ENCODE results near the gene AIM2. TPM values are rescaled to one million over a fixed set of nuclear protein-coding genes. Genes with fewer than 3 reads are reported as not detected.
"Not testable (repeated sequence)": the region's sequence is repeated elsewhere in the genome, so short reads cannot be mapped to it uniquely, and the experiment has no call there.

AIM2 gene
- total RNA-seq, 1 donor from 2014 or later, result 0.41 TPM

GRCh38 chr1:159113596-159114433 lies 37.2 kb upstream of the AIM2 start:
- intact Hi-C loops (cut with micrococcal nuclease), result no loop called here
- no peaks in the 10 kb centered on the region for H3K4me1 ChIP-seq
- peak overlapping the region; percentile 23 for H3K27ac ChIP-seq (replicated peaks)
- H3K9me3 ChIP-seq (replicated peaks), result no peaks in the 10 kb centered on the region
- DNase-seq, result no peak
- no peaks in the 10 kb centered on the region for H3K27me3 ChIP-seq (ENCODE audit: low read depth)
- no peaks in the 10 kb centered on the region for H3K36me3 ChIP-seq
- TF ChIP-seq, protein P1, sequence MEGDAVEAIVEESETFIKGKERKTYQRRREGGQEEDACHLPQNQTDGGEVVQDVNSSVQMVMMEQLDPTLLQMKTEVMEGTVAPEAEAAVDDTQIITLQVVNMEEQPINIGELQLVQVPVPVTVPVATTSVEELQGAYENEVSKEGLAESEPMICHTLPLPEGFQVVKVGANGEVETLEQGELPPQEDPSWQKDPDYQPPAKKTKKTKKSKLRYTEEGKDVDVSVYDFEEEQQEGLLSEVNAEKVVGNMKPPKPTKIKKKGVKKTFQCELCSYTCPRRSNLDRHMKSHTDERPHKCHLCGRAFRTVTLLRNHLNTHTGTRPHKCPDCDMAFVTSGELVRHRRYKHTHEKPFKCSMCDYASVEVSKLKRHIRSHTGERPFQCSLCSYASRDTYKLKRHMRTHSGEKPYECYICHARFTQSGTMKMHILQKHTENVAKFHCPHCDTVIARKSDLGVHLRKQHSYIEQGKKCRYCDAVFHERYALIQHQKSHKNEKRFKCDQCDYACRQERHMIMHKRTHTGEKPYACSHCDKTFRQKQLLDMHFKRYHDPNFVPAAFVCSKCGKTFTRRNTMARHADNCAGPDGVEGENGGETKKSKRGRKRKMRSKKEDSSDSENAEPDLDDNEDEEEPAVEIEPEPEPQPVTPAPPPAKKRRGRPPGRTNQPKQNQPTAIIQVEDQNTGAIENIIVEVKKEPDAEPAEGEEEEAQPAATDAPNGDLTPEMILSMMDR (IDR thresholded peaks at IDR 0.05; ENCODE audit: borderline replicate concordance), result no peak
- no peak overlapping the region for H3K4me3 ChIP-seq

DNA sequence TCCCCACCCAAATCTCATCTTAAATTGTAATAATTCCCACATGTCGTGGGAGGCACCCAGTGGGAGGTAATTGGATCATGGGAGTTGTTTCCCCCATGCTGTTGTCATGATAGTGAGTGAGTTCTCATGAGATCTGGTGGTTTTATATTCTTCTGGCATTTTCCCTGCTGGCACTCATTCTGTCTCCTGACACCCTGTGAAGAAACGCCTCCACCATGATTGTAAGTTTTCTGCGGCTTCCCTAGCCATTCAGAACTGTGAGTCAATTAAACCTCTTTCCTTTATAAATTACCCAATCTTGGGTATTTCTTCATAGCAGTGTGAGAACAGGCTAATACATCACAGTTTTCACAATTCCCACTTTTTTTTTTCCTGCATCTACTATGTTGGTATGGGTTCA lies 26.5 kb upstream of the AIM2 start:
- intact Hi-C loops (cut with micrococcal nuclease); DNase-seq; H3K36me3 ChIP-seq; H3K4me3 ChIP-seq; H3K4me1 ChIP-seq; H3K9me3 ChIP-seq (replicated peaks); H3K27ac ChIP-seq (replicated peaks): not testable (repeated sequence)
- peaks cover 13% of the 10 kb centered on the region for H3K27me3 ChIP-seq (ENCODE audit: low read depth)

GRCh38 chr1:159100589-159100988 lies 24.0 kb upstream of the AIM2 start:
- Histone ChIP-seq H3K27me3 (ENCODE audit: low read depth) (peaks cover 7% of the 10 kb centered on the region), H3K4me1 (no peaks in the 10 kb centered on the region), H3K27ac (replicated peaks) (no peak overlapping the region), H3K36me3 (no peaks in the 10 kb centered on the region), H3K4me3 (no peak overlapping the region), H3K9me3 (replicated peaks) (no peaks in the 10 kb centered on the region)
- TF ChIP-seq, protein P1 (IDR thresholded peaks at IDR 0.05; ENCODE audit: borderline replicate concordance), result no peak
- intact Hi-C loops (cut with micrococcal nuclease), result no loop called here
- no peak for DNase-seq

DNA sequence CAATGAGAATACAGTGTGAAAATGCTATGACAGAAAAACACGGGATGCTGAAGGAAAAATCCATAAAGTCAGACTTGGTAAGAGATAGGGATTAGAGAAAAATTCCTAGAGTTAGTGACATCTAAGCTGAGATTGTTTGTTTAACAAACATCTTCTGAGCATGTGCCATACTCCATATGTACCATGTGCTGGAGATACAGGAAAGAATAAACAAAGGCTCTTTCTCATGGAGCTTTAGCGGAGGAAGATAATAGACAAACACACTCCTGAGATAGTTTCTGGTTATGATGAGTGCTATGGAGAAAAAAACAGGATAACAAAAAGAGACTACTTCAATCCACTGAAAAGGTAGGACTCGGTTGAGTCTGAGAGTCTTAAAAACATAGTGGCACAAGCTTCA lies 22.0 kb upstream of the AIM2 start:
- Histone ChIP-seq H3K27me3 (ENCODE audit: low read depth) (peaks cover 3% of the 10 kb centered on the region), H3K9me3 (replicated peaks) (no peaks in the 10 kb centered on the region), H3K4me1 (no peaks in the 10 kb centered on the region), H3K36me3 (no peaks in the 10 kb centered on the region), H3K27ac (replicated peaks) (no peak overlapping the region), H3K4me3 (no peak overlapping the region)
- intact Hi-C loops (cut with micrococcal nuclease), result no loop called here
- TF ChIP-seq, protein P1 (IDR thresholded peaks at IDR 0.05; ENCODE audit: borderline replicate concordance), result no peak
- no peak for DNase-seq

GRCh38 chr1:159092036-159092760 lies 15.6 kb upstream of the AIM2 start:
- intact Hi-C loops (cut with micrococcal nuclease), result no loop called here
- peaks cover 7% of the 10 kb centered on the region for H3K27me3 ChIP-seq (ENCODE audit: low read depth)
- no peak overlapping the region for H3K27ac ChIP-seq (replicated peaks)
- H3K4me1 ChIP-seq, result no peaks in the 10 kb centered on the region
- no peak overlapping the region for H3K4me3 ChIP-seq
- TF ChIP-seq, protein P1 (IDR thresholded peaks at IDR 0.05; ENCODE audit: borderline replicate concordance), result no peak
- DNase-seq, result no peak
- no peaks in the 10 kb centered on the region for H3K36me3 ChIP-seq
- no peaks in the 10 kb centered on the region for H3K9me3 ChIP-seq (replicated peaks)

- TF ChIP-seq, protein P1 (IDR thresholded peaks at IDR 0.05; ENCODE audit: borderline replicate concordance), result no peak
- no peak overlapping the region for H3K4me3 ChIP-seq
- H3K9me3 ChIP-seq (replicated peaks), result no peaks in the 10 kb centered on the region
- H3K27ac ChIP-seq (replicated peaks), result no peak overlapping the region
- H3K27me3 ChIP-seq (ENCODE audit: low read depth), result peaks cover 7% of the 10 kb centered on the region
- no peaks in the 10 kb centered on the region for H3K4me1 ChIP-seq
- DNase-seq, result no peak
- intact Hi-C loops (cut with micrococcal nuclease), result no loop called here
- H3K36me3 ChIP-seq, result no peaks in the 10 kb centered on the region
Measured at GRCh38 chr1:159091607-159092031, 15.1 kb upstream of the AIM2 start.
